Ovary (tissue), 3 donors: ENCODE measurements around the gene MSMP.

Source experiments
- EP300 ChIP-seq: sonication (generic); formaldehyde crosslinking; IDR thresholded peaks from one replicate; pipeline ENCODE4 v1.6.1; 2017; ENCODE audit warnings: antibody characterized with exemption
- POLR2A ChIP-seq: fragments of 450-650 bp; IDR thresholded peaks from one replicate; pipeline ENCODE4 v1.6.1; 2017; ENCODE audit warnings: antibody characterized with exemption, mild to moderate bottlenecking, moderate library complexity
- TF ChIP-seq, protein P1 (sequence below), 3 donors: fragments of 450-650 bp in 2 of 3; fragments of 200-600 bp in 1 of 3; IDR thresholded peaks; one replicate each; pipeline versions ENCODE4 v1.5.1 to v1.8.0; 2016 to 2022; ENCODE audit warnings: antibody characterized with exemption in 3 of 3, mild to moderate bottlenecking in 1 of 3
- donor health status: DM: no; HTN: no; CAD: no.

DNA sequence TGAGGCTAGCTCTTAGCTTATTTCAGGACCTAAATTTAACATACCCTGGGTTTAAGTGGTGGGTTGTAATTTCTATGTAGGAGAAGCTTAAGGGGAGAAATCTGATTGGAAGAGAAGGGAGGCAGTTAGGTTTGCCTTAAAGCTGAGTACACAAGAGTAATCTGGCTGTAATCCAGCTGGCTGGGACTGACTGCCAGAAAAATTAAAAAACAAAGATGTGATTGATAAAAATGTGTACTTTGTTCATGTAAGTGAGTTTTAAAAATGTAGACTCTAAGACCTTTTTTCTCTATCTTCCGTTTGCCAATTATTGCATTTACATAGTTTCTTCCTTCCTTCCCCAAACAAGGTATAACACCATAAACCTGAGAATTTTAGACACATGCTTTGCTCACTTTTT, 17.5 kb upstream of the MSMP start:
- TF ChIP-seq, protein P1, sequence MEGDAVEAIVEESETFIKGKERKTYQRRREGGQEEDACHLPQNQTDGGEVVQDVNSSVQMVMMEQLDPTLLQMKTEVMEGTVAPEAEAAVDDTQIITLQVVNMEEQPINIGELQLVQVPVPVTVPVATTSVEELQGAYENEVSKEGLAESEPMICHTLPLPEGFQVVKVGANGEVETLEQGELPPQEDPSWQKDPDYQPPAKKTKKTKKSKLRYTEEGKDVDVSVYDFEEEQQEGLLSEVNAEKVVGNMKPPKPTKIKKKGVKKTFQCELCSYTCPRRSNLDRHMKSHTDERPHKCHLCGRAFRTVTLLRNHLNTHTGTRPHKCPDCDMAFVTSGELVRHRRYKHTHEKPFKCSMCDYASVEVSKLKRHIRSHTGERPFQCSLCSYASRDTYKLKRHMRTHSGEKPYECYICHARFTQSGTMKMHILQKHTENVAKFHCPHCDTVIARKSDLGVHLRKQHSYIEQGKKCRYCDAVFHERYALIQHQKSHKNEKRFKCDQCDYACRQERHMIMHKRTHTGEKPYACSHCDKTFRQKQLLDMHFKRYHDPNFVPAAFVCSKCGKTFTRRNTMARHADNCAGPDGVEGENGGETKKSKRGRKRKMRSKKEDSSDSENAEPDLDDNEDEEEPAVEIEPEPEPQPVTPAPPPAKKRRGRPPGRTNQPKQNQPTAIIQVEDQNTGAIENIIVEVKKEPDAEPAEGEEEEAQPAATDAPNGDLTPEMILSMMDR (IDR thresholded peaks at IDR 0.05): no peak
- TF ChIP-seq POLR2A (no peak), EP300 (no peak)
